Peyer's patch (tissue), 4 donors: ENCODE measurements around the gene SHISA5.

ENCODE experiments used
- POLR2A ChIP-seq, 2 donors: fragments of 450-650 bp; IDR thresholded peaks; one replicate each; pipeline ENCODE4 v1.5.1; 2017; ENCODE audit warnings: antibody characterized with exemption in 2 of 2, mild to moderate bottlenecking in 2 of 2, moderate library complexity in 2 of 2
- TF ChIP-seq, protein P1 (sequence below), 6 experiments: fragments of 450-650 bp in 4 of 6; fragments of 200-600 bp in 2 of 6; sonication (generic) in 1 of 6; IDR thresholded peaks; one replicate each; pipeline ENCODE4 v1.5.1; 2017 to 2019; ENCODE audit warnings: antibody characterized with exemption in 6 of 6, mild to moderate bottlenecking in 3 of 6, moderate library complexity in 1 of 6

GRCh38 chr3:48429317-48429959 is 74.5 kb downstream of the SHISA5 start:
- TF ChIP-seq, protein P1, sequence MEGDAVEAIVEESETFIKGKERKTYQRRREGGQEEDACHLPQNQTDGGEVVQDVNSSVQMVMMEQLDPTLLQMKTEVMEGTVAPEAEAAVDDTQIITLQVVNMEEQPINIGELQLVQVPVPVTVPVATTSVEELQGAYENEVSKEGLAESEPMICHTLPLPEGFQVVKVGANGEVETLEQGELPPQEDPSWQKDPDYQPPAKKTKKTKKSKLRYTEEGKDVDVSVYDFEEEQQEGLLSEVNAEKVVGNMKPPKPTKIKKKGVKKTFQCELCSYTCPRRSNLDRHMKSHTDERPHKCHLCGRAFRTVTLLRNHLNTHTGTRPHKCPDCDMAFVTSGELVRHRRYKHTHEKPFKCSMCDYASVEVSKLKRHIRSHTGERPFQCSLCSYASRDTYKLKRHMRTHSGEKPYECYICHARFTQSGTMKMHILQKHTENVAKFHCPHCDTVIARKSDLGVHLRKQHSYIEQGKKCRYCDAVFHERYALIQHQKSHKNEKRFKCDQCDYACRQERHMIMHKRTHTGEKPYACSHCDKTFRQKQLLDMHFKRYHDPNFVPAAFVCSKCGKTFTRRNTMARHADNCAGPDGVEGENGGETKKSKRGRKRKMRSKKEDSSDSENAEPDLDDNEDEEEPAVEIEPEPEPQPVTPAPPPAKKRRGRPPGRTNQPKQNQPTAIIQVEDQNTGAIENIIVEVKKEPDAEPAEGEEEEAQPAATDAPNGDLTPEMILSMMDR (IDR thresholded peaks at IDR 0.05), result no peak
- TF ChIP-seq POLR2A (IDR thresholded peaks at IDR 0.05), result no peak
